DND-41 (cell line): ENCODE results near the gene HIPK1.

ENCODE experiments used
- ATAC-seq: fragments of 200-7000 bp; cut with Tn5 transposase; 3 replicates; pipeline ENCODE4 v1.9.1; 2021; ENCODE audit warnings: low read depth; ENCODE audit not compliant: insufficient read depth
- DNase-seq: peaks from one replicate; pipeline ENCODE4 v3.0.0-alpha.2; 2020
- H2AFZ ChIP-seq: 2 replicates; pipeline ENCODE4 v1.6.0; 2012; ENCODE audit warnings: low read depth, low read length
- H3K27ac ChIP-seq: 2 replicates; pipeline ENCODE4 v1.5.1; 2012; ENCODE audit warnings: low read length, inconsistent platforms
- H3K27me3 ChIP-seq: fragments of 200-600 bp; sonication (generic); 2 replicates; pipeline ENCODE4 v1.6.0; 2012; ENCODE audit warnings: low read length, mild to moderate bottlenecking, inconsistent platforms; ENCODE audit not compliant: insufficient read depth, poor library complexity
- H3K36me3 ChIP-seq: 2 replicates; pipeline ENCODE4 v1.5.1; 2012; ENCODE audit warnings: low read length, inconsistent platforms; ENCODE audit not compliant: insufficient read depth
- H3K4me1 ChIP-seq: 2 replicates; pipeline ENCODE4 v1.5.1; 2012; ENCODE audit warnings: mild to moderate bottlenecking, low read length; ENCODE audit not compliant: insufficient read depth
- H3K4me2 ChIP-seq: 2 replicates; pipeline ENCODE4 v1.6.0; 2012; ENCODE audit warnings: mild to moderate bottlenecking, moderate library complexity, low read length, inconsistent platforms; ENCODE audit not compliant: insufficient read depth
- H3K4me3 ChIP-seq, 2 experiments: fragments of 200-600 bp in 1 of 2; shearing (Covaris generic) in 1 of 2; 2 replicates each; pipeline ENCODE4 v1.5.1; 2012 to 2016; ENCODE audit warnings: inconsistent platforms in 2 of 2, low read length in 2 of 2, mild to moderate bottlenecking in 2 of 2, low read depth in 1 of 2, moderate library complexity in 1 of 2
- H3K79me2 ChIP-seq: 2 replicates; pipeline ENCODE4 v1.6.0; 2012; ENCODE audit warnings: low read length, inconsistent platforms; ENCODE audit not compliant: insufficient read depth
- H3K9ac ChIP-seq: 2 replicates; pipeline ENCODE4 v1.6.0; 2012; ENCODE audit warnings: low read depth, mild to moderate bottlenecking, inconsistent platforms, low read length, moderate library complexity
- H3K9me3 ChIP-seq: 2 replicates; pipeline ENCODE4 v1.5.1; 2012; ENCODE audit warnings: low read length, moderate library complexity, mild to moderate bottlenecking, inconsistent platforms; ENCODE audit not compliant: insufficient read depth, severe bottlenecking
- H4K20me1 ChIP-seq: 2 replicates; pipeline ENCODE4 v1.6.0; 2012; ENCODE audit warnings: low read length; ENCODE audit not compliant: insufficient read depth
- CTCF ChIP-seq: IDR thresholded peaks from 2 replicates; pipeline ENCODE4 v1.5.1; 2012; ENCODE audit warnings: borderline replicate concordance, low read length, moderate library complexity, mild to moderate bottlenecking; ENCODE audit not compliant: poor library complexity, severe bottlenecking; ENCODE audit errors: extremely low read depth
- EZH2 ChIP-seq: IDR thresholded peaks from 3 replicates; pipeline ENCODE4 v1.6.1; 2012; ENCODE audit warnings: borderline replicate concordance, low read depth, mild to moderate bottlenecking, moderate library complexity, low read length, inconsistent platforms; ENCODE audit not compliant: severe bottlenecking

HIPK1 gene

GRCh38 chr1:113935176-113935575, 6.1 kb downstream of the HIPK1 start:
- no peak overlapping the region for H3K4me3 ChIP-seq
- peaks cover 100% of the 10 kb centered on the region for H3K79me2 ChIP-seq
- TF ChIP-seq EZH2 (no peak), CTCF (no peak)
- no peak overlapping the region for H3K9ac ChIP-seq
- H3K4me1 ChIP-seq: peaks cover 80% of the 10 kb centered on the region
- no peak overlapping the region for H3K27ac ChIP-seq
- H3K9me3 ChIP-seq: no peaks in the 10 kb centered on the region
- DNase-seq: no peak
- no peaks in the 10 kb centered on the region for H3K27me3 ChIP-seq
- peaks cover 19% of the 10 kb centered on the region for H3K36me3 ChIP-seq
- ATAC-seq: no peak
- no peak overlapping the region for H2AFZ ChIP-seq
- H4K20me1 ChIP-seq: peaks cover 60% of the 10 kb centered on the region
- H3K4me2 ChIP-seq: no peak overlapping the region

- Histone ChIP-seq H3K9ac (no peak overlapping the region), H3K79me2 (peaks cover 100% of the 10 kb centered on the region), H3K4me2 (no peak overlapping the region; the same call in 1 of the 2 replicates), H3K36me3 (peaks cover 27% of the 10 kb centered on the region), H3K27me3 (no peaks in the 10 kb centered on the region), H3K27ac (no peak overlapping the region), H2AFZ (no peak overlapping the region), H3K9me3 (no peaks in the 10 kb centered on the region), H4K20me1 (peaks cover 60% of the 10 kb centered on the region), H3K4me1 (peaks cover 77% of the 10 kb centered on the region), H3K4me3 (no peak overlapping the region)
- no peak for ATAC-seq
- no peak for DNase-seq
- no peak for TF ChIP-seq CTCF
- no peak for TF ChIP-seq EZH2
These were observed 6.8 kb downstream of the HIPK1 start for GRCh38 chr1:113935970-113936369.

GRCh38 chr1:113937146-113937545, 8.0 kb downstream of the HIPK1 start:
- no peak overlapping the region for H3K4me3 ChIP-seq
- H3K79me2 ChIP-seq: peaks cover 97% of the 10 kb centered on the region
- H3K4me2 ChIP-seq: peak overlapping the region; percentile 5; the same call in 1 of the 2 replicates
- no peak overlapping the region for H3K9ac ChIP-seq
- H3K27ac ChIP-seq: peak overlapping the region; percentile 47
- no peak for TF ChIP-seq CTCF
- no peak for TF ChIP-seq EZH2
- peaks cover 35% of the 10 kb centered on the region for H3K36me3 ChIP-seq
- peak; percentile 79 for ATAC-seq
- H4K20me1 ChIP-seq: peaks cover 62% of the 10 kb centered on the region
- H3K9me3 ChIP-seq: no peaks in the 10 kb centered on the region
- peaks cover 66% of the 10 kb centered on the region for H3K4me1 ChIP-seq
- no peaks in the 10 kb centered on the region for H3K27me3 ChIP-seq
- no peak for DNase-seq
- H2AFZ ChIP-seq: no peak overlapping the region

DNA sequence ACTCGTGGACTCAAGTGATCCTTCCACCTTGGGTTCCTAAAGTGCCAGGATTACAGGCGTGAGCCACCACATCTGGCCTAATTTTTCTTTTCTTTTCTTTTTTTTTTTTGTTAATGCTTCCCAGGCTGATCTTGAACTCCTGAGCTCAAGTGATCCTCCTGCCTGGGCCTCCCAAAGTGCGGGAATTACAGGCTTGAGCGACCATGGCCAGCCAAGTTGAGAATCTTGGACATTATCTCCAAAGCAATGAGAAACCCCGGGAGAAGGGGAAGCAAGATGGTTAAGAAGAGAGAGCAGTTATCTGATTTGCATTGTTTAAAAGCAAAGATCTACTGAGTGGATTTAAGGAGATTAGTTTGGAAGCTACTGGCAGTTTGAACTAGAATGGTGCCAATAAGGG, 9.1 kb downstream of the HIPK1 start:
- no peak overlapping the region for H3K9ac ChIP-seq
- no peak overlapping the region for H3K4me2 ChIP-seq
- ATAC-seq: no peak
- H3K4me3 ChIP-seq: no peak overlapping the region
- peak overlapping the region; percentile 47; the same call in 1 of the 2 replicates for H3K27ac ChIP-seq
- no peak overlapping the region for H2AFZ ChIP-seq
- peaks cover 60% of the 10 kb centered on the region for H4K20me1 ChIP-seq
- H3K4me1 ChIP-seq: peaks cover 55% of the 10 kb centered on the region
- no peak for DNase-seq
- H3K36me3 ChIP-seq: peaks cover 39% of the 10 kb centered on the region
- peaks cover 97% of the 10 kb centered on the region for H3K79me2 ChIP-seq
- TF ChIP-seq CTCF: no peak
- no peak for TF ChIP-seq EZH2
- no peaks in the 10 kb centered on the region for H3K9me3 ChIP-seq
- no peaks in the 10 kb centered on the region for H3K27me3 ChIP-seq
